ENCODE results near the gene HSPBP1. TPM values are rescaled to one million over a fixed set of nuclear protein-coding genes. Genes with fewer than 3 reads are reported as not detected.
A peak's percentile ranks its signal among the peaks of the same experiment; 100 is the strongest.

Gene HSPBP1
- total and polyA plus RNA-seq, 2 of the 13 experiments (the other 11 are each of a cell fraction or from before 2014, with no cell fraction given), result 22.3 to 33.7 TPM

GRCh38 chr19:55319785-55320184, 39.9 kb upstream of the HSPBP1 start (continued):
- TF ChIP-seq THAP9 (CRISPR knock-in tag; IDR thresholded peaks at IDR 0.05; ENCODE audit: borderline replicate concordance) (no peak), TSC22D2 (CRISPR knock-in tag; IDR thresholded peaks at IDR 0.05; ENCODE audit: borderline replicate concordance) (no peak), ZFP36L1 (CRISPR knock-in tag; IDR thresholded peaks at IDR 0.05) (no peak), GABPA (IDR thresholded peaks at IDR 0.05; ENCODE audit: low read depth, low read length) (no peak), GABPA (CRISPR knock-in tag; IDR thresholded peaks at IDR 0.05; ENCODE audit: low read depth) (peak; percentile 42; the same call in 1 of the 2 replicates), HCFC1 (IDR thresholded peaks at IDR 0.05; ENCODE audit: low read depth, low read length) (peak; percentile 88), ZNF282 (IDR thresholded peaks at IDR 0.05; ENCODE audit: partially characterized antibody) (no peak), HNF1A (IDR thresholded peaks at IDR 0.05; ENCODE audit: low read depth) (no peak), HNF1A (CRISPR knock-in tag; IDR thresholded peaks at IDR 0.05; ENCODE audit: borderline replicate concordance) (no peak), KLF9 (CRISPR knock-in tag; IDR thresholded peaks at IDR 0.05; ENCODE audit: low read depth) (no peak), CREM (IDR thresholded peaks at IDR 0.05) (peak; percentile 46; the same call in 1 of the 2 replicates), CREM (CRISPR knock-in tag; IDR thresholded peaks at IDR 0.05) (no peak), SRY (CRISPR knock-in tag; IDR thresholded peaks at IDR 0.05) (no peak), ZNF414 (CRISPR knock-in tag; IDR thresholded peaks at IDR 0.05) (no peak), ZSCAN29 (CRISPR knock-in tag; conservative IDR thresholded peaks at IDR 0.05) (no peak), REST (IDR thresholded peaks at IDR 0.05; ENCODE audit: borderline replicate concordance in 1 of 2, low read depth in 1 of 2, low read length in 2 of 2) (no peak), ZNF331 (CRISPR knock-in tag; IDR thresholded peaks at IDR 0.05) (no peak), ZNF275 (CRISPR knock-in tag; IDR thresholded peaks at IDR 0.05; ENCODE audit: borderline replicate concordance) (no peak)

All from HepG2 (cell line).